Measurements from ENCODE around the gene ANKDD1B.
"Not testable (repeated sequence)": the region's sequence is repeated elsewhere in the genome, so short reads cannot be mapped to it uniquely, and the experiment has no call there.

Gene ANKDD1B

DNA sequence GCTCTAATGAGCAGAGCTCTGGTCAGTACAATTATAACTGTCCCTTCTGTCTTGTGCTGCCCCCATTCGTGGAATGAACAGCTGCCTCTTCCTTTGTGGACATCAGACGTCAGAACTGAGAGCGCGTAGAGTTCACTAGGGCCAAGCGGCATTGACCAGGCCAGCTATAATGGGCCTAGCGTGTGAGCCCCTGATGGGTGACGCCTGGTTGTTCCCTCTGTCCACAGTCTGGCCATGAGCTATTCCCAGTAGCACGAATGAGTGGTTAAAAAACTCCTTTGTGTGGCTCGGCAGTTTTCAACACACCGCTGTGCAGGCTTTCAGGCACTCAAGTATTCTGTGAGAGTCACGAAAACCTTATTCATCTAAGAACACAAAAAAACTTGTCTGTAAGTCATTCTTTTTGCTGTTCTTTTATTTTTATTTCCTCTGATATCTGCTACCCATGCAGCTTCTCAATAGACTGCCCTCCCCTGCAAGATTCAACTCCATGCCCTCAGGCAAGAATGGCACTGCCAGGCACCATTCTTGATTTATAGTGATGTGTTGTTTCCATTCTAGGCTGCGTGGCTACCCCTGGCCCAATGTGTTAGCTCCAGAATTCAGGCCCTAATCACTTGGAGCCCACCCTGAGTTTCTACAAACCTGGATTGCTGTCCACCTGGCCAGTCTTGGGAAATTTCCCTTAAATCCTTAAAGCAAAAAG, 52.5 kb downstream of the ANKDD1B start:
- no peak for DNase-seq

DNA sequence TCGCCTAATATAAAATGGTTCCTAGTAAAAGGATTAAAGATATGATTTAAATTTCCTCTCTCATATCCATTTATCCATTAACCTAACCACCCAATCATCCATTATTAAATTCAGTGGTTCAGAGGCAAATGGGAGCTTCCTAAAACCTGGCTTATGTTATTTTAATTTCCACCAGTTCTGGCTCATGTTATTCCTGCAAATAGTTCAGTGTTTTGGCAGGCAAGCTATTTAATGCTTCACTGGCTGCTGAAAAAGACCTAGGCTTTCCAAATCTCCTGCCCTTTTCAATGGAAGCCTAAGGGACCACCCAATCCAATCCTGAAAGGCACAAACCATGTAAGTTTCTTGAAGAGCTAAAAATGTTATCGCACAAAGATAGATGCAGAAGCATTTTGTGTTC, 53.7 kb downstream of the ANKDD1B start:
- DNase-seq, result no peak

DNA sequence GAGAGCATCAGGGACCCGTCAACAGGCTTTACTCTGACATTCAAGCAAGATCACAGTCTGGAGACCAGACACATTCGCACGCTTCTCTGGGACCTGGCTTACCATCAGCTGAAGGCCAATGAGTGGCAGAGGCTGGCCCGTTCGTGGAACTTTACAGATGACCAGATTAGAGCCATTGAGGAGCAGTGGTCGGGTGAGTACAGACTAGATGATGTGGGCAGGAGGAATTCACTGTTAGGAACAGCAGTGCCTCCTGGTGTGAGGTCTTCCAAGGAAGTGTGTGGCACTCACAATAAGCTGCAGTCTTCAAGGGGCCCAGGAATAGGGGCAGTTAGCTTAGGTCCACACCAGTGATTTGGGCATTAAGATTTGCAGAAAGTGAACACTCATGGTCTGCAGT, 55.5 kb downstream of the ANKDD1B start:
- DNase-seq, result no peak

DNA sequence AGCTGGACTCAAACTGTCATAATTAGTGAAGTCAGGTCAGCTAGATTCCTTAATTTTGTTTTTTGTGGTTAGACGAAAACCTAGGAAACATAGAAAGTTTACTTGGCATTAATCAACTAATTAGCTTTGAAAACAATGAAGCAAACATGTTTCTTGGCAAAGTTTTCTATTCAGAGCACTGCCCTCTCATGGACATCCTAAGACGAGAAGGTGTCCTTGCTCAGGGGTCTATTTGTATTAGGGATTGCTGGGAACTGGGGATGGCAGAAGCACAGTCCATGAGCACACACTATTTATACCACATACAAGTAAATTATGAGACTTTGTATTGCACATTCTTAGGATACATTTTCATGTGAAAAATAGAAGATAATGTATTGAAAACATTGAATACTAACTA, 56.3 kb downstream of the ANKDD1B start:
- DNase-seq, result no peak

DNA sequence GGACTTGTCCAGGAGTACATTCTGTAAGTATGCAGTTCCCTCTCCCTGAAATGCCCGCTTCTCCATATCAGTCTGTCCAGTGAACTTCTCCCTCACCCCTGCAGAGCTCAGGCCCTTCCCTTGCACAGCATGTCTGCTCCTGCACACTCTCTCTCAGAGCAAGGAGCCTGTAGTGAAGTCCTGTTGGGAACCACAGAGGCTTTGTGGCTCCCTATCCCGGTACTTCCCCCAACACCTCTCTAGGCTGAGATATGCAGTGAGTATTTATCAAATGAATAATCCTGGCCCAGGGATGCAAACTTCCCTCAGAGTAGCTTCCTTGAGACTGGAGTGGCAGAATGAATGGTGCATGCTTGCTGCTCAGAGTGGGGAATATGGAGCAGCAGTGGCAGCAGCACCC, 57.2 kb downstream of the ANKDD1B start:
- no peak for DNase-seq

DNA sequence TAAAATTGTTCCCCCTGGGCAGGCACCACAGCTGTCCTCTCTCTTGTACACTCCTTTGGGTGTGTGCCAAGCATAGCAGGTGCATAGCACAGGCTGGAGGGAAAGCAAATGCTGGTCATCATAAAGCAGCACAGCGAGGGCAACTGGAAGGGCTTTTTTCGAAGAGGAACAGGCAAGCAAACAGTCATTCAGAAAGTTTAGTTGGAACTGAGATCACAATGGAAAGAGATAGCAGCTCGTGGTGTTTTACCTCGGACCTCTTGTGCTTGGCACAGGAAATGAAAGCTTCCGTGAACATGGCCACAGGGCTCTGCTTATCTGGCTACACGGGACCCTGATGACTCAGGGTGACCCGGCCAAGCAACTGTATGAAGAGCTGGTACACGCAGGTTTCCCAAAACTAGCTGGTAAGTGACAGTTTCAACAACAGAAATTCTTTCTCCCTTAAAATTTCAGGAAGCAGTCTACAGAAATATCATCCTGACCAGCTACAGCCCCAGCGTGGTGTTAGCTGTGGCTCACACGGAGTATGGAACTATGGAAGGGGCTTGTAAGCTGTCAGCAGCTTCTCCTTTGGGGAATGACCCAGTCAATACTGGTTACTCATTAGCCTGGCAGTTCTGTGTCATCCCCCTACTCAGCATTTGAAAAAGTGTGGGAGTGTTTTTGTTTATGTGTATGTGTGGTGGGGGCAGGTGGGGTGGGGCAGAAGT, 57.9 kb downstream of the ANKDD1B start:
- DNase-seq, result no peak

DNA sequence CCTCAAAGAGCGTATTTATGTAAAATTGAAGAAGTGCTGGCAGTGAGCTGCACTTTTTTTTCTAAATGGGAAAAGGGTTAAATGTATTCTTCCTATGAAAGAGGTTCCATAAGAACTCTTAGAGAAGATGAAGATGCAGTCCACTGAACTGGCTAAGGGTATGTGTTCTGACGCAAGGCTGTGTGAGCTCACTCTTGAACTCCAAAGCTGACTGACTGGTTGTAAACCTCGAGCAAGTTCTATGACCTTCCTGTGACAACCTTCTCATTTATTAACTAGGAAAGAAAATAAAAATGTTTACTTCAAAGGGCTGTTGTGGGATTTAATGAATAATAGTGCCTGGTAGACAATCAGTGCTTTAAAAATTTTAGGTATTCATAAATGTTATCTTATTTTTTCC, 59.3 kb downstream of the ANKDD1B start:
- no peak for DNase-seq

DNA sequence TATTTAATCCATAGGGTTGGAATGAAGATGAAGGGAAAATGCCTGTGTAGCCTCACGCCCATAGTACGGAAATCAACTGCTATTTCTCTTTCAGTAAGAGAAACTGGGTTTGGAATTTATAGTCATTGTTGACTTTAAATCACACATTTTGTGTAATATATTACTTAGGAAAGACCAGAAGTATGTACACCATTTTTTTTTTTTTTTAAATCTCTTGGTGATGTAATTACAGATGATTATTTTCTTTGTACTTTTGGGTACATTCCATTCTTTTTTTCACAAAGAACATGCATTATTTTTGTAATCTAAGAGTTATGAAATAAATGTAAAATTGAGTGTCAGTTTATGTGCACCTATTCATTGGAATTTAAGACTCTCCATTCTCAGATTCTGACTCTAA, 60.3 kb downstream of the ANKDD1B start:
- no peak for DNase-seq

DNA sequence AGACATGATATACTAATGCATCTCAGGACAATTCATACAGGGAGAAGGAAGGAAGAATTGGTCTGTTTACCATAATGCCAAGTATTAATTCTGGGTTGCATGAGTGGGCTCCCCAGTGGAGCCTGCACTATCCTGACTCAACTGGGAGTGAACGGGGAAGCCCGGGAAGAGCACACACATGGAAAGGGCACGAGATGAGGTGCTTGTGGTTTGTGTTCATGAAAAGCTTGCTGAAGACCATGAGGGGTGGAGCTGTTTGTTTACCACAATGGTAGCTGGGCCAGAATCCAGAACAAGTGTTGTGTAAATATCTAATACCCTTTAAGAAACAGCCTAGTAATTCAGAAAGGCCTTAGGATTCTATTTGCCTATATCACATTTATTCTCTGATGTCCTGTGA, 61.4 kb downstream of the ANKDD1B start:
- no peak for DNase-seq

DNA sequence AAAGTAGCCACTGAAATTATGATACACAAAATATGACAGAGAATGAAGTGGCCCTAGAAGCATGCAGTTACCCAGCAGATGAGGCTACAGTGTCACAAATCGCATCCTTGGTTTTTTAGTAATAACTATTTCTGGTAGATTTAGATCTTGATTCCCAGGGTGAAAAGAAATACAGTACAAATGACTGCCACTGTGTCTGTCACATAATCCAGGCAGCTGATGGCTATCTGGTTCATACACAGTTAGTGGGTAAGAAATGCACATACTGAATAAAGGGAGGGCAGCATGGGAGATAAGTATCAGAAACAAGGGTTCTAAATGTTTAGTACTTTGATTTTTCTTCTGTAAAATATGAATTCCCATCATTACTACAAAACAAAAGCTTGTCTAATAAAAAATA, 64.5 kb downstream of the ANKDD1B start:
- no peak for DNase-seq

DNA sequence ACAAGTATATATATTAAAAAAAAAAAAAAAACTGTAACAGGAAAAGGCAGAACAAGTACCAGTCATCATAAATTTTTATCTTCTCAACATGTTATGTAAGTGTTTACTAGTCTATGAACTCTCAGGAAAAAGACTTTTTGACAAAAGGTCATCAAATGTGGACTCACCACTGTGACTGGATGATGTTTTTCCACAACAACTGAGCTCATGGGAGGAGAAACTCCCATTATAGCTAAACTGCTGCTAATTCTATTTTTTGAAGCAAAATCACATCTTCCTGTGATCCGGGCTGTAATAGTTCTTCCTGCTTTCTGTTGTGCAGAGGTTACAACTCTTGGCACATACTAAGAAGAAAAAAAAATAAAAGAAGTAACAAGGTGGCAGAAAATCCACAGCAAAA, 66.4 kb downstream of the ANKDD1B start:
- DNase-seq, result no peak

DNA sequence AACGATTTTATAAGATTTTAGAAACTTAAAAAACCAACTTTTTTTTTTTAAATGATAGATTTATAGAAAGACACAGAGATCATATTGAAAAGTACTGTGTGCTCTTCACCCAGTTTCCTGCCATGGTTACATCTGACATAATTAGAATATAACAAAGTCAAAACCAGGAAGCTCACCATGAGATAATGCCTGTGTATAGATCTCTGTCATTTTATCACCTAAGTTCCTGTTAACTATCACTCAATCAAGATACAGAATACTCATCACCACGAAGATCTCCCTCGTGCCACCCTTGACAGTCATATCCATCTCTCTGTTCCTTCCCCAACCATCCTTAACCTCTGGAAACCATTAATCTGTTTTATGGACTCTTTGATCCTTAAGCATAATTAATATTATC, 66.9 kb downstream of the ANKDD1B start:
- DNase-seq, result no peak

DNA sequence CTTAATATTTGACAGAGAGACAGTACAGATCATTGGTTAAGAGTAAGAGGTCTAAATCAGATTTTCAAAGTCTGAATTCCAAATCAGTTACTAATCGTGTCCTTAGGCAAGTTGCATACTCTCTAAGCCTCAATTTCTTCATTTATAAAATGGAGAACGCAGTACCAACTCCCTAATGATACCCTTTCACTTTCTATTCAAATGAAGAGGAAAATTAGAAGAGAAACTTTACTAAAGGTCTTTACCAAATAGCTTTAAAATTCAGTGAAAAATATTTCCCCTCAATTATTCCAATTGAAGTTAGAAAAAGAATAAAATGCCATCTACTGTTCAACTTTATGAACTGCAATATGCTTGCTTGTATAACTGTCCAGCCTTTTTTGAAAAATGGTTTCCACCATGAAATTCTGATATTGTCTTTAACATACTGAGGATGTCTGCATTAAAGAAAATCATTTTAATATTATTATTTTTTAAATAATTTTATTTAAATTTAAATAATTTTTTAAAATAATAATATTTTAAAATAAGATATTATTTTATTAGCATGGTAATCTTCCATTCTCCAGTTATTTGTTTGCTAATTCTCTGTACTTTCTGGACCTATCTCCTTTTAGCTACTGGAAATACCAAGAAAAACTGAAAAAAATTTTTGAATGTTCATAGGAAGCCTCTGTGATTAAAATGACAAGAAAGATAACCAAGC, 70.0 kb downstream of the ANKDD1B start:
- DNase-seq, result peak; percentile 32

DNA sequence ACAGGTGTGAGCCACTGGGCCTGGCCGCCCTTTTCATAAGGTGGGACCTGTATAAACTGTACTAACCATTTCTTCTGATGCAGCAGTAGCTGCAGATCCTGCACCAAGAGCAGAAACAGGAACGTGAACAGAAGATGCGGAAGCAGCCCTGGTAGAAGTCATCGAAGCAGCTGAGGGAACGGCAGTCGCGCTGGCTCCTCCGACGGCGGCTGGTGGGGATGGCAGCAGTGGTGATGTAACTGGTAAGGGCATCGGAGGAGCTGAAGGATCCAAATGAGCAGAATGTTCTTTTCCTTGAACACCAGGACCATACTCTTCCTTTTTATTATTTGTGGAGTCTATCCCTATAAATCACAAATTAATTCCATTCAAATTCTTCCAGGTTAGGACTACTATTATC, 73.9 kb downstream of the ANKDD1B start:
- DNase-seq, result no peak

DNA sequence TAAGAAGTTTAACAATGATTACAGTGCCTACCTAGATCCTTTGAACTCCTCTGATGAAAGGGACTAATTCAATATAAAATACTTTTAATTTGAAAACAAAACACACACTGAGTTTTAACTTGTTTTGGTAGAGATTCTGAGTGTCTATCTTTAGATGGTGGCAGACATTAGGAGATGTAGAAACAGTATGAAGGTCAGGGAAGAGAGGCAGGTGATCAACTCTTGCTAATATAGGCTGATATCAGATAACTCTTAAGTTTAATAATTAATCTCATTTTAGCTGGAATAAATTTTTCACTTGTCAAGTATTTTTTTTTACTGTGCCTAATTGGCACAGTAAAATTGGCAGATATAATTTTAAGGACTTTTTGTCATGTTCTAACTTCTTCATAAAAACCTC, 75.2 kb downstream of the ANKDD1B start:
- no peak for DNase-seq

DNA sequence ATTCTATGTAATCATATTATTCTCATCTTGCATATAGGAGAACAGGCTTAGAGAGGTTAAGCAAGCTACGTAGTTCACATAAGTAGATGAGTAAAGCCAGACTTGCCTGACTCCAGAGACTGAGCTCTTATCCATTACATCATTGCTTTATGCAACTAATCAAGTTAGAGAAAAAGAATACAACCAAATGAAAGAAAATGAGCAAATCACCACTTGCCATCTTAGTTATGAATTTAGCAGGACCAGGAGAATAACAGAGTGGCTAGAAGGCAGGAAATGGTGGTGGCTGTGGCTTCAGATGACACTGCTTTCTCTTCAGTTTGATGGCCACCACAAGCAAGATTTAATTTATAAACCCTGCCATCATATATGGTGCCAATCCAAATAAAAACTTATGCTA, 79.4 kb downstream of the ANKDD1B start:
- DNase-seq, result no peak

DNA sequence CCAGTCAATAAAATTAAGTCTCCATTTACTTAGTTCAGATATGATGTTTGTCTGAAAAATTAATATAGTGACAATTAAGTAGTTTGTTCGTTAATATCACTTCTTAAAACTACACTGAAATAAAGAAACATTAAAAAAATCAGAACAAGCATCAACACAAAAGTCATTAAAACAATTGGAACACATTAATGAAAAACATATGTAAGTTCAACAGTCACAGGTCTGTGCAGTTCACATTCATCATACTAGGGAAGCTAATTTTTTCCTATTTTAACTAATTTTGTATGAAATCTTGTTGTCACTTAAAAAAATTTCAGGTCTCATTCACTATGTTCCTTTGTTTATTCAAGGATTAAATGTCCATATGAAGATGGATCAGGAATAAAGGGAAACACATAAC, 83.5 kb downstream of the ANKDD1B start:
- DNase-seq, result no peak

DNA sequence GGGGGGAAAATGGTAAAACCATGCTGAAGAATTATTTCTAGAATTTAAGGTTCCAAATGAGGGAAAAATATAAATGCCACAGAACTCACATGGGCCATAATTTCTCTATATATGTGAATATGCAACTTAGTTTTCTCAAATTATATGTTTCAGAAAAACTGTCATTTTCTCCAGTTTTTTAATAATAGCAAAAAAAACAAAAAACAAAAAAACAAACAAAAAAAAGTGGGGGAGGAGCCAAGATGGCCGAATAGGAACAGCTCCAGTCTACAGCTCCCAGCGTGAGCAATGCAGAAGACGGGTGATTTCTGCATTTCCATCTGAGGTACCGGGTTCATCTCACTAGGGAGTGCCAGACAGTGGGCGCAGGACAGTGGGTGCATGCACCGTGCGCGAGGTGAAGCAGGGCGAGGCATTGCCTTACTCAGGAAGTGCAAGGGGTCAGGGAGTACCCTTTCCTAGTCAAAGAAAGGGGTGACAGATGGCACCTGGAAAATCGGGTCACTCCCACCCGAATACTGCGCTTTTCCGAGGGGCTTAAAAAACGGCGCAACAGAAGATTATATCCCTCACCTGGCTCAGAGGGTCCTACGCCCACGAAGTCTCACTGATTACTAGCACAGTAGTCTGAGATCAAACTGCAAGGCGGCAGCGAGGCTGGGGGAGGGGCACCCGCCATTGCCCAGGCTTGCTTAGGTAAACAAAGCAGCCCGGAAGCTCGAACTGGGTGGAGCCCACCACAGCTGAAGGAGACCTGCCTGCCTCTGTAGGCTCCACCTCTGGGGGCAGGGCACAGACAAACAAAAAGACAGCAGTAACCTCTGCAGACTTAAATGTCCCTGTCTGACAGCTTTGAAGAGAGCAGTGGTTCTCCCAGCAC, 84.5 kb downstream of the ANKDD1B start:
- not testable (repeated sequence) for DNase-seq

DNA sequence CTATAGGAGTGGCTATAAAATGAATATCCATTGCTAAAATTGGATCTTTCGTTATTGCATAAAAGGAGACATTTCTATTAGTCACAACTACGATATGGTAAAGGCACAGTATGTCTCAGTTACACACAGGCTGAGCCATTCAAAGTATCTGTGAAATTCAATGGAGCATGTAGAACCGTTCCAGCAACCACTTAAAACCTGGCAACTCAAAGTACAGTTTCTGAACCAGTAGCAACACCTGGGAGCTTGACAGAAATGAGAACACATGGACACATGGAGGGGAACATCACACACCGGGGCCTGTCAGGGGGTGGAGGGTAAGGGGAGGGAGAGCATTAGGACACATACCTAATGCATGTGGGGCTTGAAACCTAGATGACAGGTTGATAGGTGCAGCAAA, 90.6 kb downstream of the ANKDD1B start:
- no peak for DNase-seq

DNA sequence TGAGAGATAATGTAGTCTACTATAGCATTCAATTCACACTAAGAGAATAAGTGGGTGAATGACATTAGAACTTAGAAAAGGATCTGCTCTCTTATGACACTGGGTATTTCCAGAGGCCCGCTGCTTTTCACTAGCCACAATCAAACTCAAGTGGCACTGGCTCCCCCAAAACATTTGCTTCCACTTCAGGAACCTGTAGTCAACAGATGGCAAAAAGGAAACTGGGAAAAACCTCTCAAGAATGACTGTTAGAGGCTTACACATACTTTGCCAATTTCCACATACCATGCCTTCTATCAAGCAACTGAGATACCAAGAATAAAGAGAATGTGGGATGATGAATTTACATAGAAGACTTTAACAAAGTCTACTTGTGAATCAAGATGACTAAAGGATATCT, 94.8 kb downstream of the ANKDD1B start:
- DNase-seq, result no peak

DNA sequence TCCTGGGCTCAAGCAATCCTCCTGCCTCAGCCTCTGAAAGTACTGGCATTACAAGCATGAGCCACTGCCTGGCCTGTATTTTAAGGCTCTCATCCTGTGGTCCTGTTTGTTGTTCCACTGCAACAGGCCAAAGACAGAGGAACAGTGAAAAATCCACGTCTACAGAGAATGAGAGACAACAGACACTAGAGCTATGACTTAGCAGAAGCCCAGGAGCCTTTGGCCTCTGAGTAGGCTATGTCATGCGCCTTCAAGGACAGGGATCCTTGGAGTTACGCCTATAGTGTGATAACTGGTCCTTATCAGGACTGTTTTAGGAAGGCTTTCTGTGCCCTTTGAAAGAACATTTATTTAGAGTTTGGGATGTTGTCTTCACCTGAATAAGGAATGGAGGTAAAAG, 95.5 kb downstream of the ANKDD1B start:
- DNase-seq, result no peak

DNA sequence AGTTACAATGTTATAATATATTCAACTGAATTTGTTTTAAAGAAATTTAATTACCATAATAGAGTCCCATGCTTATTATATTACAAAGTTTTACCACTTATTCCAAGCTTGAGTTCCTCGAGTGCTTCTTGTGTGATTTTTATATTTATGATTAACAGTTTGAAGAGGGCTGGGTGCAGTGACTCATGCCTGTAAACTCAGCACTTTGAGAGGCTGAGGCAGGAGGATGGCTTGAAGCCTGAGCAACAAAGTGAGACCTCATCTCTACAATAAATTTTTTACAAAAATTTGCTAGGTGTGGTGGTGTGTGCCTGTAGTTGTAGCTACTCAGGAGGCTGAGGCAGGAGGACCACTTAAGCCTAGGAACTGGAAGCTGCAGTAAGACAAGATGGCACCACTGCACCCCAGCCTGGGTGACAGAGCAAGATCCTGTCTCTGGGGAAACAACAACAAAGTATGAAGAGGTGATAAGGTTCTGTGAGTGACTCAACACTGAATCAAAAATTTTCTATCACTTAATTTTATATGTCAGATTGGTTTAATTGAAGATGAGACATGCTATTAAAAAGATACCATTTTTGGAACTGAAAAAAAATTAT, 96.8 kb downstream of the ANKDD1B start:
- no peak for DNase-seq

DNA sequence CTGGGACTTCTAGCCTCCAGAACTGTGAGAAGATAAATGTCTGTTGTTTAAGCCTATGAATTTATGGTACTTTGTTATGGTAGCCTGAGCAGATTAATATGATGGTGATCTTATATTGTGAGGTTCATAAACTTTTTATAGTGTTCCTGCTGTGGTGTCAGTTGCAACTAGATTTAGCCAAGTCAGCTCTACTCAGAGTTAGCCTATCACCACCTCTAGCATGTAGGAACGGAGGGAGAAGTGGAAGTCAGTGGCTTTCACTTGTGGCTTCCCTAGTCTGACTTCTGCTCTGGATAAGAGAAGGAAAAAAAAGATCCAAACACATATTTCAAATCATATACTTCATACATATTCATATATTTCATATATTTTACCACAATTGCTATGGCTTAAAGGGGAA, 99.4 kb downstream of the ANKDD1B start:
- DNase-seq, result no peak
